ENCODE measurements around the gene CLPTM1L. TPM values are rescaled to one million over a fixed set of nuclear protein-coding genes. Genes with fewer than 3 reads are reported as not detected.

CLPTM1L gene
- total RNA-seq, 1 donor from 2014 or later: 100 TPM

GRCh38 chr5:1322955-1323802, 21.7 kb downstream of the CLPTM1L start:
- intact Hi-C loops (cut with micrococcal nuclease): no loop called here
- ChIA-PET POLR2A (no interaction called here), CTCF (no interaction called here)
- H3K4me3 Mint-ChIP-seq: no peak overlapping the region
- no peaks in the 10 kb centered on the region for H3K4me1 Mint-ChIP-seq
- peak; percentile 9 for DNase-seq
- H3K27me3 Mint-ChIP-seq: no peaks in the 10 kb centered on the region
- ATAC-seq (ENCODE audit: low read depth): no peak
- peaks cover 76% of the 10 kb centered on the region for H3K36me3 Mint-ChIP-seq (ENCODE audit: low read depth)
- H3K27ac Mint-ChIP-seq: no peak overlapping the region
- TF ChIP-seq CTCF (IDR thresholded peaks at IDR 0.05): no peak
- no peaks in the 10 kb centered on the region for H3K9me3 Mint-ChIP-seq

- Mint-ChIP-seq H3K4me1 (peaks cover 2% of the 10 kb centered on the region), H3K9me3 (no peaks in the 10 kb centered on the region), H3K4me3 (no peak overlapping the region), H3K36me3 (ENCODE audit: low read depth) (peaks cover 82% of the 10 kb centered on the region), H3K27me3 (no peaks in the 10 kb centered on the region), H3K27ac (no peak overlapping the region)
- intact Hi-C loops (cut with micrococcal nuclease): no loop called here
- TF ChIP-seq CTCF (IDR thresholded peaks at IDR 0.05): no peak
- ChIA-PET POLR2A (no interaction called here), CTCF (no interaction called here)
- DNase-seq: peak; percentile 11
- no peak for ATAC-seq (ENCODE audit: low read depth)
Measured at GRCh38 chr5:1322036-1322900, 22.6 kb downstream of the CLPTM1L start.

- no peak for DNase-seq
- Mint-ChIP-seq H3K27ac (no peak overlapping the region), H3K36me3 (ENCODE audit: low read depth) (peaks cover 84% of the 10 kb centered on the region), H3K4me3 (no peak overlapping the region), H3K9me3 (no peaks in the 10 kb centered on the region), H3K4me1 (peaks cover 7% of the 10 kb centered on the region), H3K27me3 (no peaks in the 10 kb centered on the region)
- TF ChIP-seq CTCF (IDR thresholded peaks at IDR 0.05): no peak
- ATAC-seq (ENCODE audit: low read depth): no peak
- intact Hi-C loops (cut with micrococcal nuclease): no loop called here
- POLR2A ChIA-PET: no interaction called here
- CTCF ChIA-PET: no interaction called here
Measured at GRCh38 chr5:1321576-1321975, 23.3 kb downstream of the CLPTM1L start.

GRCh38 chr5:1320436-1321344, 24.2 kb downstream of the CLPTM1L start:
- Mint-ChIP-seq H3K4me3 (no peak overlapping the region), H3K27me3 (no peaks in the 10 kb centered on the region), H3K36me3 (ENCODE audit: low read depth) (peaks cover 77% of the 10 kb centered on the region), H3K4me1 (peaks cover 15% of the 10 kb centered on the region), H3K27ac (no peak overlapping the region), H3K9me3 (no peaks in the 10 kb centered on the region)
- DNase-seq (no peak), ATAC-seq (ENCODE audit: low read depth) (no peak)
- TF ChIP-seq CTCF (IDR thresholded peaks at IDR 0.05): no peak
- intact Hi-C loops (cut with micrococcal nuclease): no loop called here
- POLR2A ChIA-PET: interaction anchor here (0.5 kb wide), 1 partner anchor 988 kb away, joined by 3 read pairs; no protein-coding TSS in a partner anchor
- CTCF ChIA-PET: no interaction called here
